Skeletal muscle satellite cell (primary cell): ENCODE results near the gene VPS25.
A peak's percentile ranks its signal among the peaks of the same experiment; 100 is the strongest.
"Not testable (repeated sequence)": the region's sequence is repeated elsewhere in the genome, so short reads cannot be mapped to it uniquely, and the experiment has no call there.

Source experiments
- H3K27me3 ChIP-seq: 2 replicates; pipeline ENCODE4 v1.7.0; 2013; ENCODE audit warnings: low read length; ENCODE audit not compliant: control insufficient read depth, insufficient read depth
- H3K36me3 ChIP-seq: 2 replicates; pipeline ENCODE4 v1.7.0; 2013; ENCODE audit warnings: mild to moderate bottlenecking, control low read depth, low read length; ENCODE audit not compliant: insufficient read depth
- H3K4me1 ChIP-seq: 2 replicates; pipeline ENCODE4 v1.7.0; 2013; ENCODE audit warnings: low read length; ENCODE audit not compliant: control insufficient read depth, insufficient read depth
- H3K4me2 ChIP-seq: 2 replicates; pipeline ENCODE4 v1.7.0; 2013; ENCODE audit warnings: mild to moderate bottlenecking, low read length
- H3K4me3 ChIP-seq: 2 replicates; pipeline ENCODE4 v1.7.0; 2013; ENCODE audit warnings: low read length
- H3K9ac ChIP-seq: 2 replicates; pipeline ENCODE4 v1.7.0; 2013; ENCODE audit warnings: mild to moderate bottlenecking, low read depth, low read length, moderate library complexity
- H3K9me3 ChIP-seq: replicated peaks from 2 replicates; pipeline ENCODE4 v1.7.0; 2013; ENCODE audit warnings: mild to moderate bottlenecking, control low read depth, low read length

VPS25 gene

DNA sequence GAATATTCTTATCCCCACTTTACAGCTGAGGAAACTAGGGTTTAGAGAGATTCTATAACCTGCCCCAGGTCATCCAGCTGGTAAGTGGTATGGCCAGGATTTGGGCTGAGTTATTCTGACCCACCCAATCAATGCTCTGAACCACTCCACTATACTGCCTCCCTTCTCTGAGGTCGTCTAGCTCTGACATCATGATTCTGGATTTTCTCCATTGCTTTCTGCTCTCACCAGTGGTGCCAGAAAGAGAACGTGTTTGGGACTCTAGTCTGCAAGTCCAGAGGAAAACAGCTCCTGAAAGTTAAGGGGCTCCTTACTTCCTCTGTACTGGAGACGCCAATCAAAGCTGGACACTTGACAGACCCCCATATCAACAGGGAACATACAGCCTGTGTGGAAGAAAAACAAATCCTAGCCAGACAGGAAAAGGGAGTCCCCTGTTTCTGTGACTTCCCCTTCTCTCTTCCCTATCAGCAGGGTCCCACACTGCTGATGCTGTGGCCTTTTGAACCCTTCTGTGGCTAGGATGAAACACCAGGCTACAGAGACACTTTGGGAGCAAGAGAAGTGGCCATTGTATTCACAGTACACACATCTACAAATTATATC is 22.4 kb upstream of the VPS25 start:
- no peaks in the 10 kb centered on the region for H3K9me3 ChIP-seq
- peaks cover 64% of the 10 kb centered on the region for H3K27me3 ChIP-seq
- H3K36me3 ChIP-seq, result no peaks in the 10 kb centered on the region
- H3K4me2 ChIP-seq, result no peak overlapping the region
- H3K4me1 ChIP-seq, result no peaks in the 10 kb centered on the region
- no peak overlapping the region for H3K9ac ChIP-seq
- no peak overlapping the region for H3K4me3 ChIP-seq

DNA sequence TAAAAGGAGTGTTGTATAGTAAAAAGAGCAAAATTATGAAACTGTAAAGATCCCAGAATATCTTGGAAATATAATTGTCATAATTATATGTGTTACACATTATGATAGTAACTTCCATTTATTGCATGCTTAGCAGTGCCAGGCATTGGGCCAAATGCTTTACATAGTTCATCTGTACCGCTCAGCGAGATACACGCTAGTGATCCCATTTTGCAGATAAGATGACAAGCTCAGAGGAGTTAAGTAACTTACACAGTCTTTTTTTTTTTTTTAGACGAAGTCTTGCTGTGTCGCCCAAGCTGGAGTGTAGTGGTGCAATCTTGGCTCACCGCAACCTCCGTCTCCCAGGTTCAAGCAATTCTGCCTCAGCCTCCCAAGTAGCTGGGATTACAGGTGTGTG is 21.6 kb upstream of the VPS25 start:
- no peak overlapping the region for H3K9ac ChIP-seq
- H3K4me1 ChIP-seq, result no peaks in the 10 kb centered on the region
- no peaks in the 10 kb centered on the region for H3K36me3 ChIP-seq
- no peaks in the 10 kb centered on the region for H3K9me3 ChIP-seq
- H3K4me3 ChIP-seq, result no peak overlapping the region
- peaks cover 70% of the 10 kb centered on the region for H3K27me3 ChIP-seq
- no peak overlapping the region for H3K4me2 ChIP-seq

DNA sequence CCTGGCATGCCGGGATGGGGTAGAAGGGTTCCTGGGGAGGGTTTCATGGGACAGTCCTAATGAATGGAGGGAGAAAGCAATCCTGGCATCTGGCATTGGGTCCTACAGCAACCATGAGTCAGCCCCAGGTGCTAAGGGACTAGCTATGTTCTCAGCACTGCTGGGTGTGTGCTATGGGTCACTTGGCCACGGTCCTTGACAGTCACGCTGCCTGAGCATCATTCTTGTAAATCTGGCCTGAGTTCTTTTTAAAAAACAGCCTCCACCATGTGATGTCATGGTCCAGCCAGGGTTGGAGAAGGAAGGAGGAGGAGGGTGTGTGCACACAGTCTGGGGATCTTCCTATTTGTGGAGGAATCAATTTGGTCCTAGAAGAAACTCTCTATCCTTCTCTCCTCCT is 18.5 kb upstream of the VPS25 start:
- Histone ChIP-seq H3K9ac (no peak overlapping the region), H3K4me1 (no peaks in the 10 kb centered on the region), H3K9me3 (no peaks in the 10 kb centered on the region), H3K4me3 (no peak overlapping the region), H3K27me3 (peaks cover 70% of the 10 kb centered on the region), H3K4me2 (no peak overlapping the region), H3K36me3 (no peaks in the 10 kb centered on the region)

DNA sequence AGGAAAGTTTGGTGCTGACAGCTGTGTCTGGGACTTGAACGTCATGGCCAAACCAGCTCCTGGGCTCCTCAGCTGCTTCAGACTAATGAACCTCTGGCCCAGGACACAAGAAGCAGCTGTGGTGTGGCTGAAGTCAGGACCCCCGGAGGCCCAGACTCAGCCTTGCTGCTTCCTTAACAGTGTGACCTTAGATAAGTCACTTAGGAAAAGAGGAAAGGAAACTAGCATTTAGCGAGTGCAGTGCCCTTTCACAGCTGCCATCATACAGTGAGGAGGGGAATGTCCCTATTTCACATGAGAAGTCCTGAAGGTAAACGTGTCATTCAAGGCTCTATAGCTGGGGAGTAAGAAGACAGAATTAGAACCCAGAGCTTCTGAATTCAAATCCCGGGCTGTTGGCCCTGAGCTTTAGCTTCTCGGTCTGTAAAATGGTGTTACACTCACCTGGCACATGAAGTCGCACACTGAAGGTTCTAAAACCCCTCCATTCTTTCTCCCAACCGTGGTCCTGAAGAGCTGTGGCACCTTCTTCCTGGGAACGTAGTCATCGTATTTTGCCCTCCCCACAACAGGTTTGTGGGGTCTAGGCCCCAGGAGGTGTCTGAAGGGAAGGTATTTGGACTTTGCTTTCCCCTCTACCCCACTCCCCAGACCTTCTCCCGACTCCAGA is 13.1 kb upstream of the VPS25 start:
- Histone ChIP-seq H3K9ac (no peak overlapping the region), H3K4me3 (no peak overlapping the region), H3K4me2 (no peak overlapping the region), H3K36me3 (no peaks in the 10 kb centered on the region), H3K27me3 (peaks cover 53% of the 10 kb centered on the region), H3K9me3 (no peaks in the 10 kb centered on the region), H3K4me1 (peaks cover 9% of the 10 kb centered on the region)

DNA sequence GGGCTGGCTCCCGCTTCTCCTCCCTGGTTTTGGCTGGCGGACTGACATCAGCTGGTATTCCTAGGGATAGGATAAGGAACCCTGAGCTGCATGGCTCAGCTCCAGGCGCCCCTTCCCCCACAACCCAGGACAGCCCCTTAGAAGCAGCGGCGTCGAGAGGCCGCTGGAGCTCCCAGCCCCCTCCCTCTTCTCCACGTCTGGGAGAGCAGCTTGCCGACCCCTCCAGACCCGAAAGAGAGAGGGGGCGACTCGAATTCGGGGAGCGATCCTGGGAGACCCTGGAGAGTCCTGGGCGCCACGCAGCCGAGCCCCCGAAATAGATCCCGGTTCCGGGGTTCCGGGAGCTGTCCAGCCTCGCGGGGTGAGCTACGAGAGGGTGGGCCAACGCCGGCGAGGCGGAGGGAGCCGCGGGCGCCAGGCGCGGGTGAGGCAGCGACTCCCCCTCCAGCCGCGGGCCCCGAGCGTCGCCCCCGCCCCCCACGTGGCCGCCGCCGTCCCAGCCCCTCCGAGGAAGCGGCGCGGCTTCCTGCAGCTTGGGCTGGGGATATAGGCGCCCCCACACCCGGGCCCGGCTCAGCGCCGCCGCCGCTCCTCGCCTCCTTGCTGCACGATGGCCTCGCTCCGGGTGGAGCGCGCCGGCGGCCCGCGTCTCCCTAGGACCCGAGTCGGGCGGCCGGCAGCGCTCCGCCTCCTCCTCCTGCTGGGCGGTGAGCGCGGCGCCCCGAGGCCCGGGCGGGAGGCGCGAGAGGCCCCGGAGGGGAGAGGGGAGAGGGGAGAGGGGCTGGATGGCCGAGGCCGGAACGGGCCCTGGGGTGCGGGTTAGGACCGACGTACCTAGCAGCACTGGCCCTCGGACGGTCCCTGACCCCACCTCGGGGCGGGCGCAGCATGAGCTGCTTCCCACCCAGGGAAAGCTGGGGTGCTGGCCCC is 12.3 kb upstream of the VPS25 start, which contains the start of gene RAMP2:
RAMP2 (plus strand) TSS at position 576 of the 930 bp plus-strand sequence; CDS start at position 611, 35 bp downstream.
- Histone ChIP-seq H3K4me2 (peak within 1 kb of the TSS; percentile 79), H3K36me3 (no peaks in the 10 kb centered on the region), H3K9ac (peak within 1 kb of the TSS; percentile 26), H3K9me3 (no peaks in the 10 kb centered on the region), H3K27me3 (peaks cover 47% of the 10 kb centered on the region), H3K4me3 (peak within 1 kb of the TSS; percentile 67), H3K4me1 (peaks cover 9% of the 10 kb centered on the region)

DNA sequence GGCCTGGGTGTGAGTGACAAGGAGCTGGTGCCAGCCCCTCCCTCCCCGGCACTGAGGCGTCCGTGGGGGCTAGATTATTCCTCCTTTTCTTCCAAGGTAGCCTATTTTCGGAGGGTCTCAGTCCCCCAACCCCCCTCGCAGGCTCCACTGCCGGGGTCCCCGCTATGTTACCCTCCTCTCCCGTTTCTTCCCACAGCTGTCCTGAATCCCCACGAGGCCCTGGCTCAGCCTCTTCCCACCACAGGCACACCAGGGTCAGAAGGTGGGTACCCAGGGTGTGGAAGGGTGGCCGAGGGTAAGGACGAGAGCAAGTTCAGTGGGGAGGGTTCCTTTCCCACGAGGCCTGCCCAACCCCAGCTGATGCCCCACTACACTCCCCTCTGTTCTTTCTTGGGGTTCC is 11.6 kb upstream of the VPS25 start:
- no peaks in the 10 kb centered on the region for H3K36me3 ChIP-seq
- H3K4me1 ChIP-seq, result peaks cover 9% of the 10 kb centered on the region
- H3K4me2 ChIP-seq, result peak overlapping the region; percentile 79
- no peak overlapping the region for H3K9ac ChIP-seq
- peak overlapping the region; percentile 67 for H3K4me3 ChIP-seq
- peaks cover 42% of the 10 kb centered on the region for H3K27me3 ChIP-seq
- no peaks in the 10 kb centered on the region for H3K9me3 ChIP-seq

DNA sequence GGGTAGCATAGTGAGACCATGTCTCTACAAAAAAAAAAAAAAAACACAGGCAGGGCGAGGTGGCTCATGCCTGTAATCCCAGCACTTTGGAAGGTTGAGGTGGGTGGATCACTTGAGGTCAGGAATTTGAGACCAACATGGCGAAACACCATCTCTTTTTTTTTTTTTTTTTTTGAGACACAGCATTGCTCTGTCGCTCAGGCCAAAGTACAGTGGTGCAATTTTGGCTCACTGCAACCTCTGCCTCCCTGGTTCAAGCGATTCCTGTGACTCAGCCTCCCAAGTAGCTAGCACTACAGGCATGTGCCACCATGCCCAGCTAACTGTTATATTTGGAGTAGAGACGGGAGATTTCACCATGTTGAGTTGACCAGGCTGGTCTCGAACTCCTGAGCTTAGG is 7.1 kb upstream of the VPS25 start:
- no peak overlapping the region for H3K9ac ChIP-seq
- H3K4me3 ChIP-seq, result no peak overlapping the region
- peaks cover 5% of the 10 kb centered on the region for H3K4me1 ChIP-seq
- H3K4me2 ChIP-seq, result no peak overlapping the region
- no peaks in the 10 kb centered on the region for H3K36me3 ChIP-seq
- H3K9me3 ChIP-seq, result no peaks in the 10 kb centered on the region
- peaks cover 11% of the 10 kb centered on the region for H3K27me3 ChIP-seq

DNA sequence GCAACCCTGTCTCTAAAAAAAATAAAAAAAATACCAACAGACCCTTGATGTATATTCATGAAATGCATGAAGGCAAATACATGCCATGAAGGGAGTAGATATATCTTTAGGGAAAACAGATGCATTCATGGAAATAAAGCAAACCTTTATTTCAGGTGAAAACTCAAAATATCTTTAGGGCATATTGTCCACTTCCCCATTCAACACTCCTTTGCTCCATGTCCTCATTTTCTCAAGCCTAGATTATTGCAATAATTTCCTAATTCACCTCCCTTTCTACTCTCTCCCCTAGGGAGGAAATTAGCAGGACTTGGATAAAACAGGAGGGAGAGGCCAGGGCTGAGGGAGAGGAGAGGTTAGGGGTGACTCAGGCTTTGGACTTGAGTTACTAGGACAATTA is 5.7 kb upstream of the VPS25 start:
- H3K4me2 ChIP-seq, result no peak overlapping the region
- no peaks in the 10 kb centered on the region for H3K9me3 ChIP-seq
- no peak overlapping the region for H3K9ac ChIP-seq
- H3K27me3 ChIP-seq, result no peaks in the 10 kb centered on the region
- no peaks in the 10 kb centered on the region for H3K36me3 ChIP-seq
- no peaks in the 10 kb centered on the region for H3K4me1 ChIP-seq
- no peak overlapping the region for H3K4me3 ChIP-seq

DNA sequence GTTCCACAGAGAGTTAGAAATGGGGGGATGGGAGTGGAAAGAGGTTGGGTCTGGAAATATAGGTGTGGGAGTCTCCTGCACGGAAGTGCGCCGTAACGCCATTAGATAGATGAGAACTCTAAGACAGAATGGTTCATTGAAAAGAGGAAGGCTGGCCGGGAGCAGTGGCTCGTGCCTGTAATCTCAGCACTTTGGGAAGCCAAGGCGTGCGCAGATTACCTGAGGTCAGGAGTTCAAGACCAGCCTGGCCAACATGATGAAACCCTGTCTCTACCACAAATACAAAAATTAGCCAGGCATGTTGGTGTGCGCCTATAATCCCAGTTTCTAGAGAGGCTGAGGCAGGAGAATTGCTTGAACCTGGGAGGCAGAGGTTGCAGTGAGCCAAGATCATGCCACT is 5.2 kb upstream of the VPS25 start:
- H3K9me3 ChIP-seq, H3K4me1 ChIP-seq, H3K27me3 ChIP-seq, H3K4me2 ChIP-seq, H3K36me3 ChIP-seq, H3K4me3 ChIP-seq, H3K9ac ChIP-seq: not testable (repeated sequence)

DNA sequence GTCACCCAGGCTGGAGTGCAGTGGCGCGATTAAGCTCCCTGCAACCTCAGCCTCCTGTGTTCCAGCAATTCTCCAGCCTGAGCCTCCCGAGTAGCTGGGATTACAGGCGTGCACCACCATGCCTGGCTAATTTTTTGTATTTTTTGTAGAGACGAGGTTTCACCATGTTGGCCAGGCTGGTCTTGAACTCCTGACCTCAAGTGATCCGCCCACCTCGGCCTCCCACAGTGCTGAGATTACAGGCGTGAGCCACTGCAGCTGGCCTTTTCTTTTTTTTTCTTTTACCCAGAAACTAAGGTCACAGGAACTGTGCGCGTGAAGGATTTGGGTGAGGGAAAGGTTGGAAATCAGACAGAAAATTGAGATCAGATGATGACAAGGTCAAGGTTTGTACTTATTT is 3.3 kb upstream of the VPS25 start:
- peaks cover 13% of the 10 kb centered on the region for H3K4me1 ChIP-seq
- H3K36me3 ChIP-seq, H3K4me3 ChIP-seq, H3K9ac ChIP-seq, H3K27me3 ChIP-seq, H3K9me3 ChIP-seq, H3K4me2 ChIP-seq: not testable (repeated sequence)

DNA sequence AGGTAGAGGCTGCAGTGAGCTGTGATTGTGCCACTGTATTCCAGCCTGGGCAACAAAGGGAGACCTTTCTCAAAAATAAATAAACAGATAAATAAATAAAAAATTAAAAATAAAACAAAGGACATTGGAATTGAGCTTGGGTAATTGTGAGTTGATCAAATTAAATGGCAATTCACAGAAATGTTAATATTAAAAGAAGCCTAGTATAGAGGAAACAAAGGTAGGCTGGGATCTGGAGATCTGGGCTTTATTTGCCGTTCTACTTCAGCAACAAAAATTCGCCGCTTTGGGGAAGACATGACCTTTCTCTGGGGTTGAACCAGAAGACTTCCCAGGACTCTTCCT is 332 bp upstream of the VPS25 start:
- Histone ChIP-seq H3K9ac (peak overlapping the region; percentile 90), H3K36me3 (peaks cover 13% of the 10 kb centered on the region), H3K4me1 (peaks cover 24% of the 10 kb centered on the region), H3K4me2 (peak overlapping the region; percentile 91), H3K9me3 (no peaks in the 10 kb centered on the region), H3K4me3 (peak overlapping the region; percentile 85), H3K27me3 (no peaks in the 10 kb centered on the region)
